ENCODE data around the gene KCTD12. TPM values are rescaled to one million over a fixed set of nuclear protein-coding genes. Genes with fewer than 3 reads are reported as not detected.

Gene KCTD12
- total RNA-seq, 2 experiments from 2014 or later = 0.08 TPM; not detected in 1

- no TSS peak for BruUV-seq (replicated peaks)
- POLR2A ChIA-PET = interaction anchor here (0.6 kb wide), 1 partner anchor 56 kb away, joined by 3 read pairs; no protein-coding TSS in a partner anchor
These were observed 42.3 kb upstream of the KCTD12 start for GRCh38 chr13:76928456-76928855.

DNA sequence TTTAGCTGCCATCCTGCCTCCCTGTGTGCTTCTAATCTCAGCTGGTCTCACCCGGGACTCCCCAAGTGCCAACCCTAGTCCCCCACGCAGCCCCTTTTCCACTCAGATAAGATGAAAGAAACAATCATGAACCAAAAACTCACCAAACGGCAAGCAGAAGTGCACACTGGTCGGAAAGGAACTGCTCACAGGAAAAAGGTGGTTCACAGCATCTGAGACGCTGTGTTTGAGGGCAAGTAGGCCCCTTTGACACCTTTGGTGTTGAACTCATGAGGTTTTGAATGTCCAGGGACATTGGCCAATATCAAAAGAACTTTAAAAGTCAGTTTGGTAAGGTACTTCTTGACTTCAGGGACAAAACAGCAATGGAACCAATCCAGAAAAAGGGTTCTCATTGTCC, 41.8 kb upstream of the KCTD12 start:
- Histone ChIP-seq H3K4me1 (ENCODE audit: insufficient read depth, low read length, poor library complexity, severe bottlenecking) (no peaks in the 10 kb centered on the region), H4K20me1 (ENCODE audit: insufficient read depth, low read length) (no peaks in the 10 kb centered on the region), H2AFZ (ENCODE audit: low read length) (no peak overlapping the region), H3K9me2 (ENCODE audit: insufficient read depth, low read length) (no peaks in the 10 kb centered on the region), H3K9me3 (ENCODE audit: low read length) (no peaks in the 10 kb centered on the region), H3K27ac (ENCODE audit: low read depth, low read length, poor library complexity, severe bottlenecking) (no peak overlapping the region), H3K4me2 (ENCODE audit: low read length) (no peak overlapping the region), H3K4me3 (ENCODE audit: low read depth, low read length, poor library complexity, severe bottlenecking) (no peak overlapping the region), H3K36me3 (ENCODE audit: insufficient read depth, low read length) (no peaks in the 10 kb centered on the region), H3K79me2 (ENCODE audit: insufficient read depth, low read depth, low read length) (no peaks in the 10 kb centered on the region)
- CTCF ChIA-PET (ENCODE audit: unreplicated experiment) = no interaction called here
- POLR2A ChIA-PET = interaction anchor here (0.6 kb wide), 1 partner anchor 214 kb away, joined by 3 read pairs; no protein-coding TSS in a partner anchor
- no peak for TF ChIP-seq EZH2phosphoT487 (IDR thresholded peaks at IDR 0.05; ENCODE audit: borderline replicate concordance, low read depth, low read length)
- TF ChIP-seq, protein P1, sequence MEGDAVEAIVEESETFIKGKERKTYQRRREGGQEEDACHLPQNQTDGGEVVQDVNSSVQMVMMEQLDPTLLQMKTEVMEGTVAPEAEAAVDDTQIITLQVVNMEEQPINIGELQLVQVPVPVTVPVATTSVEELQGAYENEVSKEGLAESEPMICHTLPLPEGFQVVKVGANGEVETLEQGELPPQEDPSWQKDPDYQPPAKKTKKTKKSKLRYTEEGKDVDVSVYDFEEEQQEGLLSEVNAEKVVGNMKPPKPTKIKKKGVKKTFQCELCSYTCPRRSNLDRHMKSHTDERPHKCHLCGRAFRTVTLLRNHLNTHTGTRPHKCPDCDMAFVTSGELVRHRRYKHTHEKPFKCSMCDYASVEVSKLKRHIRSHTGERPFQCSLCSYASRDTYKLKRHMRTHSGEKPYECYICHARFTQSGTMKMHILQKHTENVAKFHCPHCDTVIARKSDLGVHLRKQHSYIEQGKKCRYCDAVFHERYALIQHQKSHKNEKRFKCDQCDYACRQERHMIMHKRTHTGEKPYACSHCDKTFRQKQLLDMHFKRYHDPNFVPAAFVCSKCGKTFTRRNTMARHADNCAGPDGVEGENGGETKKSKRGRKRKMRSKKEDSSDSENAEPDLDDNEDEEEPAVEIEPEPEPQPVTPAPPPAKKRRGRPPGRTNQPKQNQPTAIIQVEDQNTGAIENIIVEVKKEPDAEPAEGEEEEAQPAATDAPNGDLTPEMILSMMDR (conservative IDR thresholded peaks at IDR 0.05; ENCODE audit: low read length) = no peak
- no TSS peak for BruUV-seq (replicated peaks)
- intact Hi-C loops (cut with micrococcal nuclease; ENCODE audit: unreplicated experiment) = no loop called here
- DNase-seq (ENCODE audit: low spot score) = no peak

More at GRCh38 chr13:76928456-76928855, 42.3 kb upstream of the KCTD12 start:
- no peaks in the 10 kb centered on the region for H3K4me1 ChIP-seq (ENCODE audit: insufficient read depth, low read length, poor library complexity, severe bottlenecking)
- H3K4me3 ChIP-seq (ENCODE audit: low read depth, low read length, poor library complexity, severe bottlenecking) = no peak overlapping the region
- H3K9me3 ChIP-seq (ENCODE audit: low read length) = no peaks in the 10 kb centered on the region
- TF ChIP-seq, protein P1 (conservative IDR thresholded peaks at IDR 0.05; ENCODE audit: low read length) = no peak
- no peak for TF ChIP-seq EZH2phosphoT487 (IDR thresholded peaks at IDR 0.05; ENCODE audit: borderline replicate concordance, low read depth, low read length)
- H2AFZ ChIP-seq (ENCODE audit: low read length) = no peak overlapping the region
- intact Hi-C loops (cut with micrococcal nuclease; ENCODE audit: unreplicated experiment) = no loop called here
- no peak overlapping the region for H3K27ac ChIP-seq (ENCODE audit: low read depth, low read length, poor library complexity, severe bottlenecking)
- no peak for DNase-seq (ENCODE audit: low spot score)
- H3K4me2 ChIP-seq (ENCODE audit: low read length) = no peak overlapping the region
- H3K9me2 ChIP-seq (ENCODE audit: insufficient read depth, low read length) = no peaks in the 10 kb centered on the region
- no peaks in the 10 kb centered on the region for H4K20me1 ChIP-seq (ENCODE audit: insufficient read depth, low read length)
- CTCF ChIA-PET (ENCODE audit: unreplicated experiment) = no interaction called here
- H3K36me3 ChIP-seq (ENCODE audit: insufficient read depth, low read length) = no peaks in the 10 kb centered on the region
- no peaks in the 10 kb centered on the region for H3K79me2 ChIP-seq (ENCODE audit: insufficient read depth, low read depth, low read length)

DNA sequence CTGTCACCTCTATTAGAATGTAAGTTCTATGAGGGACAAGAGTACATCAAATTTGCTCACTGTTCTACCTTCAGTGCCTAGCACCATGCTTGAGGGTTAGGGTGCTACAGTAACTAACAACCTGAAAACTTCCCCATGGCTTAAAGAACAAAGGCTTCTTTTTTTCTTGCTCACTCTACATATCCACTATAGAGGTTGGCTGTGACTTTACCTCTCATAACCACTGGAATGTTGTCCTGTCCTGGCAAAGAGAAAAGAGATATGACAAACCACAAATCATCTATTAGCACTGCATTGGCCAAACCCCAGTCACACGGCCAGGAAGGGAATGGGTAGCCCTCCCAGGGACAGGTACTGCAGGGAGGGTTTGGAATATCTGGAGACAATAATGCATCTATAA, 38.9 kb upstream of the KCTD12 start:
- TF ChIP-seq, protein P1 (conservative IDR thresholded peaks at IDR 0.05; ENCODE audit: low read length) = no peak
- no peak for TF ChIP-seq EZH2phosphoT487 (IDR thresholded peaks at IDR 0.05; ENCODE audit: borderline replicate concordance, low read depth, low read length)
- no TSS peak for BruUV-seq (replicated peaks)
- Histone ChIP-seq H3K4me3 (ENCODE audit: low read depth, low read length, poor library complexity, severe bottlenecking) (no peak overlapping the region), H4K20me1 (ENCODE audit: insufficient read depth, low read length) (no peaks in the 10 kb centered on the region), H3K4me2 (ENCODE audit: low read length) (no peak overlapping the region), H3K79me2 (ENCODE audit: insufficient read depth, low read depth, low read length) (no peaks in the 10 kb centered on the region), H3K9me3 (ENCODE audit: low read length) (no peaks in the 10 kb centered on the region), H3K9me2 (ENCODE audit: insufficient read depth, low read length) (no peaks in the 10 kb centered on the region), H3K36me3 (ENCODE audit: insufficient read depth, low read length) (no peaks in the 10 kb centered on the region), H3K4me1 (ENCODE audit: insufficient read depth, low read length, poor library complexity, severe bottlenecking) (no peaks in the 10 kb centered on the region), H2AFZ (ENCODE audit: low read length) (no peak overlapping the region), H3K27ac (ENCODE audit: low read depth, low read length, poor library complexity, severe bottlenecking) (no peak overlapping the region)
- CTCF ChIA-PET (ENCODE audit: unreplicated experiment) = no interaction called here
- DNase-seq (ENCODE audit: low spot score) = no peak
- POLR2A ChIA-PET = interaction anchor here (1.0 kb wide), 1 partner anchor 8 kb away, joined by 3 read pairs; no protein-coding TSS in a partner anchor
- intact Hi-C loops (cut with micrococcal nuclease; ENCODE audit: unreplicated experiment) = no loop called here
